Activated effector memory CD4-positive, alpha-beta T cell treated with anti-CD3 and anti-CD28 coated beads, Interleukin-2, amount 50 U/mL, for 16 hours (primary cell): ENCODE measurements around the gene LRCH3.
"Not testable (repeated sequence)": the region's sequence is repeated elsewhere in the genome, so short reads cannot be mapped to it uniquely, and the experiment has no call there.

ENCODE experiments used
- DNase-seq: peaks from one replicate; pipeline ENCODE4 v3.0.0-alpha.2; 2020

LRCH3 gene

DNA sequence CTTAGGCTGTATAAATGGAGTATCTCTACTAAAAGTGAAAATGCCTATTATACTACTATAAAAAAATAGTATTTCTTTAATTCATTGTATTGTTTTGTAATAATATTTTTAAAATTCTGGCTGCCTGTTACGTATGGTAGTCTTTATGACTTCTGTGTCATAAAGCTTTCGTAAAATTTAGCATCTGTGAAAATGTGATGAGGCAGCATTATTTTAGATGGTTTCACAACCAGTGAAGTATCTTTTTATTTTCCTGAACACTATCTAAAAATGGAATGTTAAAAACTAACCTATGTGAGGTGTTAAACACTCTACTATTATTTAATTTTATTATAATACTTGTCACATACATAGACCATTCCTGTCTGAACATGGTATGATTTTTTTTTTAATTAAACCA is 46.2 kb downstream of the LRCH3 start:
- DNase-seq: no peak

DNA sequence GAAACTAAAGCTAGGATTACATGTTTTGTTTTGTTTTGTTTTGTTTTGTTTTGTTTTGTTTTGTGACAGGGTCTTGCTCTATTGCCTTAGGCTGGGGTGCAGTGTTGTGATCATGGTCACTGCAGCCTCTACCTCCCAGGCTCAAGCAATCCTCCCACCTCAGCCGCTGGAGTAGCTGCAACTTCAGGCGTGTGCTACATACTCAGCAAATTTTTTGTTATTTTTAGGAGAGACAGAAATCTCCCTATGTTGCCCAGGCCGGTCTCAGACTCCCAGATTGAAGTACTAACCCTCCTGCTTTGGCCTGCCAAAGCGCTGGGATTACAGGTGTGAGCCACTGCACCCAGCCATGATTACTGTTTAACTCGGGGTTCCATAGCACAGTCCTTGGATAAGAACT is 50.7 kb downstream of the LRCH3 start:
- DNase-seq: no peak

DNA sequence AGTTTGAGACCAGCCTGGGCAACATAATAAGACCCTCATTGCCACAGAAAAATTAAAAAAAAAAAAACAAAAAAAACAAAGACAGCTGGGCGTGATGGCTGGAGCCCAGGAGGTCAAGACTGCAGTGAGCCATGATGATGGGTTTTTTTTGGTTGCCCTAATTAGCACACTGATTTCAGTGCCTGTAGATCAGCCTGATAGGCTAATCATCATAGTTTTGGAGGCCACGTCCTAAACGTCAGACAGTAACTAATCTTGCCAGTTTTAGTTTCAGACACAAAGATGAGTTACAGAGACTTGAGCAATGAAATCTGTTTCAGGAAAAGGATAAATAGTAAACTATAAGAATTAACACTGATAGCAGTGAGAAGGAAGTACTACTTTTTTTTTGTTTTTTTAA is 55.4 kb downstream of the LRCH3 start:
- no peak for DNase-seq

DNA sequence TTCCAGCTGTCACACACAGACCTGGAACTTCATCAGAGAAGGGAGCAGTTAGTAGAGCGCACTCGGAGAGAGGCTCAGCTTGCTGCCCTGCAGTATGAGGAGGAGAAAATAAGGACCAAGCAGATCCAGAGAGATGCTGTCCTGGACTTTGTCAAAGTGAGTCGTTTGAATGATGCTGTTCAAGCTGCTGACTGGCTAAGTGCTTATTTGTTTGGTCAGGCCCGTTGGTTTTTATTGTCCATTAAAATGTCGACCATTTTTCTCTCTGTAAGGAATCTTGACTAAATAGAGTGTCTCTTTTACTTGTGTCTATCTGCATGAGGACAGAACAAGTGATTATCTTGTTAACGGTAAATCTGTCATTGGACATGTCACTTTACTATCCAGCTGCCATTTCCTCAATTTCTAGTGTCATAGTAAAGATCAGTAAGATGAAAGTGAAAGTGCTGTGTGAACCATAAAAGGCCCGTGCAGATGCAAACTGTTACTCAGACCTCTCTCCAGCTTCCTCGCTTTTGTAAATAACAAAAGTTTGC is 56.9 kb downstream of the LRCH3 start:
- DNase-seq: no peak

DNA sequence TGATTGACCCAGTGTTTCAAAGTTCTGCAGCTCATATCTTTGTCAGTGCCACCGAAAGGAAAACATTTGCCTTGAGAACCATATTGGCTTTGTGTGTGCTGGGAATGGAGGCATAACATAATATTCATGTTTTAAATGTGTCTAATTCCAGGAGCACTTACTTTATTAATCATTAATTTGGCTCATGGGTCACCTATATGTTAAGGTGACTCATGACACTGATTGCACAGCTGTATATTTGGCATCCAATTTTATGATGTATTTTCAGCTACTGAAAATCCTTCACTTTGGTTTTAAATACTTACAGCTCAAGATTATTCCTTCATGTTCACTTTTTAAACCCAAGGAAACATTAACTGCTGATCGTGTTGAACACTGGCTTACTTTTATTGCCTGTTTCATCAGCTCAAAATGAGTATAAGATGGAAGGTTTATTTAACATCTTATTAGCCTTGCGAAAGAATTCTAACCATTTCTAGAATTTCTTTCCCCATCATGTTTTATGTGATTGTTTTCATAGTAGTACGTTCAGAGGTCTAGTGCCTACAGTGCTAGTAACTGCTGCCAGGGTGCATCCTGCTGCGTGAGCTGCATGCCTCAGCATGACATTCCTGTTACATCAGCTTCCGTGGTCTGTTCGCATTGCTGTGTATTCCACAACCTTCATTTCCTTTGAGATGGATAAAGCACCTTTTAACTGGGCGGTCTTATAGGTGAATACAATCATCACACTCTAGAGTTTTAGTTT is 63.7 kb downstream of the LRCH3 start:
- no peak for DNase-seq

DNA sequence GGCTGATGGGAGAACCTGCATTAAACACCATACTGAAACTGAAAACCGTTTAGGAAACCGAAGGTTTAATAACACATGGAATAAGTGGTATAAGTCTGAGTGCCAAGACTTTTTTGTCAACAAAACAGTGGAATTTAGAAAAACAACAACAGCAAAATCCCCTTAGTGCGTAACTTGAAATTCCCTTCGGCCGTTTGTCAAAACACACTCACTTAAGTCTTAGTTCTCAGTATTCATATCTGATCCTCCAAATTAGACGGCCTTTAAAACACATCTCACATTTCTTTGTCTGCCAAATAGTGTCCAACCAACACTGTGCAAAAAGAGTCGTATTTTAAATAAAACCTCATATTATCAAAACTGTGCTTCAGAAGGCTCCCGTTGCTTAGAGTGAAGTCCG is 64.5 kb downstream of the LRCH3 start:
- DNase-seq: no peak

DNA sequence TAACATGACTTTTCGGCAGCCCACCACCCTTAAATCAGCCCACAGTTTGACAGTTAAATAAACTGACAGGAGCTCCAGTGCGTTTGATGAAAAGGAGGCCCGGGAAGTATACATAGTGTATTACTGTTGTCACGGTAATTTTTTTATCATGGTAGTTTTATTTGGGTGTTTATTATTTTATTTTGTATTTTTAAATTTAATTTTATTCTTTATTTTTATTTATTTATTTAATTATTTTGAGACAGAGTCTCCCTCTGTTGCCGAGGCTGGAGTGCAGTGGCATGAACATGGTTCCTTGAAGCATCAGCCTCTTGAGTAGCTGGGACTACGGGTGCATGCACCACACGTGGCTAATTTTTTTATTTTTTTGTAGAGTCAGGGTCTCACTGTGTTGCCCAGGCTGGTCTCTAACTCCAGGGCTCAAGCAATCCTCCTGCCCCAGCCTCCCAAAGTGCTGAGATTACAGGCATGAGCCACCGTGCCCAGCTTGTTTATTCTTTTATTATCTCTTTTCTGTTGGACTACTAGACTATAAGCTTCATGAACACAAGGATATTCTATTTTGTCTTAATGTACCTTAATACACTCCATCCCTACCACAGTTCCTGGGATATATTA is 65.3 kb downstream of the LRCH3 start:
- DNase-seq: no peak

DNA sequence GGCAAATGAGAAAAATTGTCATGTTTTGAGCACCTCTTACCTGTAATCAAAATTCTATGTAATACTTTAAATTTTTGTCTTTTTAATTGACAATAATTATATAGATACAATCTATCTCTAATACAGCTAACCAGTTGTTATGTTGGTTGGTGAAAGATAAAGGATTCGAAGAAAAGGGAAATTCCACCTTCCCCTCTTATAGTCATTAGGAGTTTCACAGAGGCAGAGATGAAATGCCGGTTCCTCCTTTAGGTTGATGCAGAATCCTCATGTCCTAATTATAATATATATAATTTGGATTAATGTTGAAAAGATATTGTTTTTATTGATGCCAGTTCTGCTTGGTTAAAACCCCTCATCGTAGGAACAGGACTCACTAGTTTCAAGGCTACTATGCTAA is 67.1 kb downstream of the LRCH3 start:
- DNase-seq: no peak

DNA sequence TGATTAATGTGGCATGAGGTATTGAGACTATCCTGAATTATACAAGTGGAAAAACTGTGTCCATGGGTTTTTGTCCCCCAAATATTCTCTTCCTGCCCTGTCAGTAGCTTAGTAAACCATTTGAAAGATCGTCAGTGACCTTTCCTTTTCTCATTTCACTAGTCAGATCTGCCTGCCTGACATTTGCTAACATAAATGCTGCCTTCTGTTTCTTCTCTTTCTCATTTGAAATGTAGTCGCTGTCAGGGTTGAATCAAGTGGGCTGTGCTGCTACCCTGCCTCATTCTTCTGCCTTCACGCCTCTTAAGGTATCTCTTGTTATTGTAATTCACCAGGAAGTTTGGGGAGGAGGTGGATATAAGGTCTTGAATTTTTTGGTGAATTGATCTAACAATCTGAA is 67.5 kb downstream of the LRCH3 start:
- no peak for DNase-seq

DNA sequence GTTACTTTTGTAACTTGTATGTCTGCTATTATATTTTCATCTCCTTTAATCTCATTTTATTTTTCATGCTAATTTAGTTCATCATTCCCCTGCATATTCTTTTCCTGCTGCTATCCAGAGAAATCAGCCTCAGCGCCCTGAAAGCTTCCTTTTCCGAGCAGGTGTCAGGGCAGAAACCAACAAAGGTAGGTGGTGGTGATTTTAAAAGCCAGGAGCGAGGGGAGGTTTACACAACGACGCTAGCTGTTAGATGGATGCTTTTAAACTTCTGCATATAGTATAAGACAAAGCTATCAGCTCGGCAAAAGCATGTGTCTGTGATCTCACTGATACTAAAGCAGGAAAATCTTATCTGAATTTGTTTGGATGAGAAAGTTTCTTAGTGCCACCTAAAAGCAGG is 75.0 kb downstream of the LRCH3 start:
- DNase-seq: no peak

DNA sequence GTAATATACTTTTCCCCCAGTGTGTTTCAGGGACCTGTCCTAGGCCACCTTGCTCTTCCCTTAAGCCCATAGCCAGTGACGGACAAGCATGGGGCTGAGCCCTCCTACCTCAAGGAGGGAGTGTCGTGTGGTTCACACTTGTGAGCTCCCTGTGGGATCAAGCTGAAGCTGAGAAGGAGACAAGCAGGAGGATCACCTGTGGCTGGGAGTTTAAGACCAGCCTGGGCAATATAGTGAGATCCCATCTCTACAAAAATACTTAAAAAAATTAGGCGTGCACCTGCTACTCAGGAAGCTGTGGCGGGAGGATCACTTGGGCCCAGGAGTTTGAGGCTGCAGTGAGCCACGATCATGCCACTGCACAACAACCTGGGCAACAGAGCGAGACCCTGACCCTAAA is 82.3 kb downstream of the LRCH3 start:
- DNase-seq: no peak

DNA sequence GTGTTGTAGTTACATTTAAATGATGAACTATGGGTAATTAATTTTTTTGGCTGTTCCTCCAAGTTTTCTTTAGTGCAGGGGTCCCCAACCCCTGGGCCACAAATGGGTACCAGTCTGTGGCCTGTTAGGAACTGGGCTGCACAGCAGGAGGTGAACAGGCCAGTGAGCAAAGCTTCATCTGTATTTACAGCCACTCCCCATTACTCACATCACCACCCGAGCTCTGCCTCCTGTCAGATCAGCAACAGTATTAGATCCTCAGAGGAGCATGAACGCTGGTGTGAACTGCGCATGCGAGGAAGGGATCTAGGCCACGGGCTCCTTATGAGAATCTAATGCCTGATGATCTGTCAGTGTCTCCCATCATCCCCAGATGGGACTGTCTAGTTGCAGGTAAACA is 83.0 kb downstream of the LRCH3 start:
- no peak for DNase-seq

DNA sequence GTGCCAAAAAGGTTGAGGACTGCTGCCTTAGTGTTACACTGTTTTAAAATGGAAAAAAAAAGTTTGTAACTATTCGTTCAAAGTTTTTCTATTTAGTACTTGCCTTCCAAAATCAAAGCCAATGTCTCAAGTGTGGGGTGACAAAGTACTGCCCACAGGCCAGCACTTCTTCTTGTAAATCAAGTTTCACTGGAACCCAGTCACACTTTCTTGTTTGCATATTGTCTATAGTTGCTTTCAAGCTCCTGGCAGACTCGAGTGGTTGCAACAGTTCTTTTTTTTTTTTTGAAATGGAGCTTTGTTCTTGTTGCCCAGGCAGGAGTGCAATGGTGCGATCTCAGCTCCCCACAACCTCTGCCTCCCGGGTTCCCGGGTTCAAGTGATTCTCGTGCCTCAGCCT is 83.6 kb downstream of the LRCH3 start:
- no peak for DNase-seq

DNA sequence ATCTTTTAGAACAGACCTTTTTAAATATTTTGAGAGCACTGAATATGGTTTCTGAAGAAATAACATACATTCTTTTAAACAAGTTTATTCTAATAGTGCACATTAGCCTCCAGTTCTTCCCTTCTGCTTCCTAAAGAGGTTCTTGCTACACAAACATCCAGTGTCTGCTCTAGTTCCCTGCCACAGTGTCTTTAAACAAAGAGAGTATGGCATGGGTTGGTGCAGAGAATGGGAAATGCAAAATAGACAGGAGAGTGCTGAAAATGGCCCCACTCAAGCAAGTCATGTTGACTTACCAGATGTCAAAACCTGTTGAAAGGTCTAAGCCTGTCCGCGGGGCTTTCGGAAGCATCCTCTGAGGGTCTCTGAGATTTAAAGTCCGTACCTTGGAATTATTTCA is 86.8 kb downstream of the LRCH3 start:
- DNase-seq: no peak

DNA sequence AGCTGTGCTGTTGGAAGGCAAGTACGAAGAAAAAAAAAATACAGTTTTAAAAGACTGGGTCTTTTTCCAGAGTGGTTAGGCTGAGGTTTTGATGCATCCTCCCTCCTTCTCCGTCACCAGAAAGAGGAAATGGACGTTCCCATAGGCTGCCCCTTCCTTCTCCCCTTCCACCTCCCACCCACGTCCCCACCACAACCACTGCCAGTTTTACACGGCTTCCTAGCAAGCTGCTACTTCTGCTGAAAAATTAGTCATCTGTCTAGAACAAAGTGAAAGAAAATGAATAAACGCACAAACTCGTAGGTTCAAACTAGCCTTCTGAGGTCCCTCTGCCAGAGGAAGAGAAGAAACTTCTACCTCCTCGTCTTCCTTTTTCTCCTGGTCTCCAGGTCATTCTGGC is 87.4 kb downstream of the LRCH3 start:
- DNase-seq: peak; percentile 69

DNA sequence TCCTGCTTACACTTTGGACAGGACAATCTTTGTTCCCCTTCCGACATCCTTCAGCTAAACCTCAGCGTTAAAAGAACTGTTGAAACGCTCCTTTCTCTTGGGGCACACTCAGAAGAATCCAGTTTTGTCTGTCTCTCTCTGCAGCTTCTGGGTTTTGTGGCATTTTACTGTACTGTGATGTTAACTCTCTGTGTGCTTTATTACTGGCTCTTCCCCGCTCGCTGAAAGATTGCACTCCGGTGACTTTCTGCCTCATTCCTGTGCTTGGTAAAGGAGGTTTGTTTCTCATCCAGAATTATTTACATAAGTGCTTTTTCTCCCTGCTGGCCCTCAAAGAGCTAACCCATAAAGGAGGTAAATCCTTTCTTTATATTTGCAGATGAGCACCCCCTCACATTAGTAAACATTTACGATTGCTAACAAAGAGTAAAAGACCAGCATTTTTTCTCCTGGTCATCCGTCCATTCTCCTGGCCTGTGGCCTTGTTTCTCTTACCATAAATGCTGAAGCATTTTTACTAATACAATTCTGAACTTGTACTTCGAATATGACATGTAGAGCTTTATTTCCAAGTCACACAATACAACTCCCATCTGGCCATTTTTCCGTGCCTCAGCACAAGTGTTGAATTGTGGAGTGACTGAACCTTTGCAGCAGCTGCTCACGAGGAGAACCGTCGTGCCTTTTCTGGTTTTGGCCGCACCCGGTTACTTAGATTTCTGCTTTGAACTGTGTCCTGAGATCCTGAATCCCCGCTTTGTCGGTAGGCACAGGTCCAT is 89.6 kb downstream of the LRCH3 start:
- DNase-seq: no peak

DNA sequence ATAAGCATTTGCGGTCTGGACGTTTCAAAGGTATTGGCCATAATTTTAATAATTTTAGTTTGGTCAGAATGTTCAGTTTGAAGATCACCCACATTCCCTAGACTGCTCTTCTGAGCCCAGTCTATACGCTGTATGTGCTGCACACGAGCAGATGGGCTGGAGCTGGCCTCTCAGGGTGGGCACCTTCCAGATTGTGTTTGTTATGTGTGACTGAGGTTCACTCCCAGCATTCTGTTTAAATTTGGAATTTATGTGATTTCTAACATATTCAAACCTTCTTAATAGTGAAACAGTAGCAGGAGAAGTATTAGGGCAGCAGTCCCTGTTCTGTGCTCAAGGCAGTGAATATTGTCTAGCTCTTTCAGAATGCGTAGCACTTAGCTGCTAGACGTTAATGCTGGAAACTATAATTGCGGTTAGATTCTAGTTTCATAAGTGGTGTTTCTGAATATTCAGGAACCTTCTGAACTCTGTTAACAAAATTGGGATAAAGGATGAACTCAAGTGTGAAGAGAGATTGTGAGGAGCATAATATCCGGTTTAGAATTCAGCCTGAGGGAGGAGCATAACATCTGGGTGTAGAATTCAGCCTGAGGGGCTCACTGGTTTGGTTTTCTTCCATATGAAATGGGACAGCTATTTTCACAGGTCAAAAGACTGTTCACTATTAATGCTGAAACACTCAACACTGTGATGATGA is 90.4 kb downstream of the LRCH3 start:
- DNase-seq: no peak

DNA sequence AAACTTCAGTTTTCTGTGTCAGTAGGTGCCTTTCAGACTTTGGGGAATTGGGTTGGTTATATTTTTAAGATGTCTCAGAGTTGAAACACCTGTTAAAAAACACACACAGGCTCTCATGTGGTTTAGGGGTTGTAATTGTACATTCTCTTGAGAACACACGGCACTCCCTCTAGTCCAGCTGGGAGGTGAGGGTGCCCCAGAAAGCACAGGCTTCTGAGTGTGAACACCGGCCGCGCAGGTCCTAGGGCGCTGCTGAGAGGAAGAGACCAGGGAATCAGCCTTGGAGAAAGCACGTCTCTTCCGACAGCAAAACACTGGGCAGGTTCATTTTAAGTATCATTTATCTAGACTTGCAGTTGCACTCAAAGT is 90.9 kb downstream of the LRCH3 start:
- DNase-seq: no peak

DNA sequence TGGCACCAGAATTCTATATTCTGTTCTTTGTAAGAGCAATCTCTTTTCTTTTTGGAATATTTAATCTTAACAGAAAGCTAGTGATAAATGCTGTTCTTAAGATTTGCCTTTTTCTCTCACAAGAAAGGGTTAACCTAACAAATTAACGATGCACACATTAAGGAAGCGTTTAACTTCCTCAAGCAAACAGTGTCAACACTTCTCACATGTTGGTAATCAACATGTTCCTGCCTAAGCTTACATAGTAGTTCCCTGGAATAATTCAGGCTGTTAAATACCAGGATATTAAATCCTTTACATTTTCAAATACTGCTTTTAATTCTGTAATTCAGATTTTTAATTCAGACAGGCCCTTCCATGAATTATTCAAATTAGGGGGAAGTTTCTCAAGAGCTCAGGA is 91.5 kb downstream of the LRCH3 start:
- no peak for DNase-seq

DNA sequence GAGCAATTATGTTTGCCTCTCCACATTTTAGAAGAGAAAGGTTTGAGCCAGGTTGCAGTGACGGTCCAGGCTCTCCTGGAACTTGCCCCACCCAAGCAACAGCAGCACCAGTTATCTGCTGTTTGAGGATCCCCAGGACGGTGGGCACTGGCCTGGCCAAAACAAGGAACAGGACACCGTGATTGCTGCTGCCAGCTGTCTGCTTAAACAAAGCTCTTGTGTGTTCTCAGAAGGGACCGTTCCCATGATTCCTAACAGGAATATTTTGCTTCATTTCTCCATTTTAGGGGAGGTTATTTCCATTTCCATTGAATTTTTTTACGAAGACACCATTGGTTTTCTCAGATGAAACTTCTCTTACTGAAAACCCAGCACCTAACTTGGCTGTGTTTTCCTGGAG is 92.5 kb downstream of the LRCH3 start:
- DNase-seq: no peak

DNA sequence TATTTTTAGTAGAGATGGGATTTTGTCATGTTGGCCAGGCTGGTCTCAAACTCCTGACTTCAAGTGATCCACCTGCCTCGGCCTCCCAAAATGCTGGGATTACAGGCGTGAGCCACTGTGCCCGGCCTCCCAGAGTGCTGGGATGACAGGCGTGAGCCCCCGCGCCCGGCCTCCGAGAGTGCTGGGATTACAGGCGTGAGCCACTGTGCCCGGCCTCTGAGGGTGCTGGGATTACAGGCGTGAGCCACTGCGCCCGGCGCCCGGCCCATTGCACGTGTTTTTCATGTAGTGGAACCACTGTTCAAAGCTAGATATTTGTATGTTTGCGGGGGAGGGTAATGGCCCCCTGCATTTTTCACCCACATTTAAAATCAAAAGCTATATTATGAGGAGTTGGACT is 93.3 kb downstream of the LRCH3 start:
- not testable (repeated sequence) for DNase-seq

DNA sequence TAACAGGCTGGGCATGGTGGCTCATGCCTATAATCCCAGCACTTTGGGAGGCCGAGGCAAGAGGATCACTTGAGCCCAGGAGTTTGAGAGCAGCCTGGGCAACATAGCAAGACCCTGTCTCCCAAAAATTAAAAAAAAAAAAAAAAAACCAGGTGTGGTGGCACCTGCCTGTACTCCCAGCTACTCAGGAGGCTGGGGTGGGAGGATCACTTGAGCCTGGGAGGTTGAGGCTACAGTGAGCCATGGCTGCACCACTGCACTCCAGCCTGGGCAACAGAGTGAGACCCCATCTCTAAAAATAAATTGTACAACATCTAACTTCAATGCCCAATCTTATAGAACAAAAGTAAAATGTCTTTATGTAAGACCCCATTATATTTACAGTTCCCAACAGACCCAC is 95.0 kb downstream of the LRCH3 start:
- not testable (repeated sequence) for DNase-seq

DNA sequence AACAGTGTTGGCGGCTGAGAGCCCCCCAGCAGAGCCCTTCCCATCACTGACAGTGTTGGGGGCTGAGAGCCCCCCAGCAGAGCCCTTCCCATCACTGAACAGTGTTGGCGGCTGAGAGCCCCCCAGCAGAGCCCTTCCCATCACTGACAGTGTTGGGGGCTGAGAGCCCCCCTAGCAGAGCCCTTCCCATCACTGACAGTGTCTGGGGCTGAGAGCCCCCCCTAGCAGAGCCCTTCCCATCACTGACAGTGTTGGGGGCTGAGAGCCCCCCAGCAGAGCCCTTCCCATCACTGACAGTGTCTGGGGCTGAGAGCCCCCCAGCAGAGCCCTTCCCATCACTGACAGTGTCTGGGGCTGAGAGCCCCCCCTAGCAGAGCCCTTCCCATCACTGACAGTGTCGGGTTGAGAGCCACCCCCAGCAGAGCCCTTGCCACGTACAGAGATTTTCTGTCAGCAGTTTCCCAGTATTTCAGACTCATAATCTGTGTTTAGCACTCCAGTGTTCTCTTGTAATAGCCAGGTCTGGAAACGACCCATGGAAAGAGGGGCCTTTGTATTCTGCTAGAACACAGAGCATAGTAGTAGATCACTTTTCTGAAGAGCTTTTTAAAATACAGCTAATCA is 96.5 kb downstream of the LRCH3 start:
- not testable (repeated sequence) for DNase-seq
